Motor neuron (in vitro differentiated cells): ENCODE measurements around the gene EIF3J. TPM values are rescaled to one million over a fixed set of nuclear protein-coding genes. Genes with fewer than 3 reads are reported as not detected.
"Not testable (repeated sequence)": the region's sequence is repeated elsewhere in the genome, so short reads cannot be mapped to it uniquely, and the experiment has no call there.

Experiments used
- ATAC-seq, 8 experiments: fragments of 200-7000 bp; cut with Tn5 transposase; replicated peaks in 6 of 8; 2 replicates each; pipeline ENCODE4 v1.8.0; 2021; ENCODE audit warnings: mild to moderate bottlenecking in 8 of 8, moderate library complexity in 8 of 8
- H3K27ac ChIP-seq, 2 donors: fragments of 250-450 bp; sonication (Bioruptor Pico); 2 replicates each; pipeline ENCODE4 v1.9.0; 2021; ENCODE audit warnings: antibody characterized with exemption in 2 of 2, mild to moderate bottlenecking in 2 of 2, moderate library complexity in 1 of 2
- H3K4me1 ChIP-seq, 2 donors: fragments of 250-450 bp; sonication (Bioruptor Pico); replicated peaks in 1 of 2; 2 replicates each; pipeline ENCODE4 v1.6.1; 2021; ENCODE audit warnings: antibody characterized with exemption in 2 of 2, mild to moderate bottlenecking in 2 of 2, moderate library complexity in 1 of 2
- H3K4me3 ChIP-seq, 5 donors: fragments of 250-450 bp; sonication (Bioruptor Pico); 2 replicates each; pipeline ENCODE4 v1.9.0; 2021; ENCODE audit warnings: antibody characterized with exemption in 5 of 5, mild to moderate bottlenecking in 5 of 5, moderate library complexity in 4 of 5
- WGBS, 10 experiments: fragments of 450-650 bp; shearing (Covaris generic); methylation state at CpG; one replicate each; pipeline ENCODE4 v1.0.0; 2022; 5-methylcytosine and 5-hydroxymethylcytosine counted together
- in situ Hi-C, 9 experiments: fragments of 400-800 bp; cut with MboI; loops; one replicate each; pipeline ENCODE4 v1.15.0; 2021; ENCODE audit warnings: low sequenced_read_pairs in 9 of 9, low pct_unique_long_range_greater_than_20kb in 2 of 9; ENCODE audit not compliant: unreplicated experiment in 9 of 9
- total RNA-seq, 8 experiments: library from RNA; unstranded; fragments of 300-600 nt; gene quantifications; 2 replicates each; pipeline versions ENCODE4 v1.2.3 to v1.2.4, GENCODE V29; 2022

Gene EIF3J
- total RNA-seq, 8 experiments from 2014 or later: 37.5 to 100 (median 54.7) TPM

- Histone ChIP-seq H3K4me1 (no peaks in the 10 kb centered on the region), H3K27ac (no peak overlapping the region), H3K4me3 (no peak overlapping the region)
- in situ Hi-C loops: no loop called here
- WGBS, 10 experiments: 30 to 100% (median 82%) methylated on average over 2 to 10 of the region's 10 CpGs
- ATAC-seq: no peak
Measured at GRCh38 chr15:44529864-44530604, 6.9 kb upstream of the EIF3J start.

DNA sequence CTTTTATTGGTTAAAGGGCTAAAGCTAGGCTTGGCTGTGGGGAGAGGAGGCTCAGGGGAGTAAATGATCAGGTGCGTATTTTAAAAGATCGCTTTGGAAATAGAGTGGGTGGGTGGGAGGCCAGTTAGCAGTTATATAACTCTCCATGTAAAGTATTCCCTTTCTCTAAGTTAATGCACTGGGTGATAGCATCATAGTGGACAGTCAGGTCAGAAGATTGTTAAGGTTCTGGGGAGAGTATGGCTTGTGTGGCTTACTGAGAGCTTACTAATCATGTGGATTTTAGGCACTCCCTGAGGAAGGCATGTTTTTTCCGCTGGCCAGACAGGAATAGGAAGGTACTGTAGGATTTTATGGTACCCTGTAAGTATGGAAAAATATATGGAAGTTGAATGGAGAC, 6.3 kb upstream of the EIF3J start:
- H3K4me1 ChIP-seq: peaks cover 5% of the 10 kb centered on the region in 2 donors
- no peak overlapping the region for H3K4me3 ChIP-seq
- in situ Hi-C loops: no loop called here
- ATAC-seq: no peak
- no peak overlapping the region for H3K27ac ChIP-seq
- 94 to 100% (median 100%) methylated on average over 1 to 3 of the region's 3 CpGs; no CpG with 5 or more reads in 2 of the 10 experiments for WGBS, 10 experiments

- H3K27ac ChIP-seq, H3K4me3 ChIP-seq, ATAC-seq, in situ Hi-C loops, H3K4me1 ChIP-seq: not testable (repeated sequence)
- 93 to 100% methylated on average over 1 to 2 of the region's 5 CpGs; no CpG with 5 or more reads in 8 of the 10 experiments for WGBS, 10 experiments
Measured at GRCh38 chr15:44532275-44532674, 4.7 kb upstream of the EIF3J start.

DNA sequence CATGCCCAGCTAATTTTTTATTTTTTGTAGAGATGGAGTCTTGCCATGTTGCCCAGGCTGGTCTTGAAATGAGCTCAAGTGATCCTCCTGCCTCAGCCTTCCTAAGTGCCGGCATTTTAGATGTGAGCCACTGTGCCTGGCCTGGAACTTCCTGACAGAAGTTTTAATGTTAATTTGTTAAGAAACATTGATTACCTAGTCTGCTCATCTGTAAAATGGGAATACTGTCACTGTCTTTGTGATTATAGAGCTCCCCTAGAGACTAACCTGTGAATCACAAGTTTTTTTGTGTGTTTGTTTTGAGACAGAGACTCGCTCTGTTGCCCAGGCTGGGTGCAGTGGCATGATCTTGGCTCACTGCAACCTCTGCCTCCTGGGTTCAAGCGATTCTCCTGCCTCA, 4.3 kb upstream of the EIF3J start:
- in situ Hi-C loops: no loop called here

DNA sequence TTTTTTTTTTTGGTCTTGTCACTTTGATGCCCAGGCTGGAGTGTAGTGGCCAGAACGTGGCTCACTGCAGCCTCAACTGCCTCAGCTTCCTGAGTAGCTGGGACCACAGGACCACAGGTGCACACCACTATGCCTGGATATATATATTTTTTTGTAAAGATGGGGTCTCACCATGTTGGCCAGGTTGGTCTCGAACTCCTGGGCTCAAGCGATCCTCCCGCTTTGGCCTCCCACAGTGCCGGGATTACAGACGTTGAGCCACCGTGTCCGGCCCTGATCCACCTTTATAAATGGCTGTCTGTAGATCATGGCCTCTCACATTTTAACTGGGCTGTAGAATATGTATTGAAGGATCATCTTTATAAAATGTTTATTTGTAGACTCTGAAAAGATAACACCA, 1.9 kb upstream of the EIF3J start:
- no peak overlapping the region for H3K4me3 ChIP-seq
- peaks cover 8 to 13% of the 10 kb centered on the region in 2 donors for H3K4me1 ChIP-seq
- H3K27ac ChIP-seq: no peak overlapping the region
- WGBS, 10 experiments: 79 to 100% (median 98%) methylated on average over 1 to 8 of the region's 8 CpGs; no CpG with 5 or more reads in 3 of the 10 experiments
- in situ Hi-C loops: no loop called here
- ATAC-seq: no peak

More for the DNA sequence above, 4.3 kb upstream of the EIF3J start:
- H3K4me1 ChIP-seq: peaks cover 5% of the 10 kb centered on the region in 2 donors
- H3K27ac ChIP-seq: no peak overlapping the region
- H3K4me3 ChIP-seq: no peak overlapping the region
- no peak for ATAC-seq
- 80 to 100% (median 100%) methylated on average over 1 to 3 of the region's 3 CpGs; no CpG with 5 or more reads in 4 of the 10 experiments for WGBS, 10 experiments

DNA sequence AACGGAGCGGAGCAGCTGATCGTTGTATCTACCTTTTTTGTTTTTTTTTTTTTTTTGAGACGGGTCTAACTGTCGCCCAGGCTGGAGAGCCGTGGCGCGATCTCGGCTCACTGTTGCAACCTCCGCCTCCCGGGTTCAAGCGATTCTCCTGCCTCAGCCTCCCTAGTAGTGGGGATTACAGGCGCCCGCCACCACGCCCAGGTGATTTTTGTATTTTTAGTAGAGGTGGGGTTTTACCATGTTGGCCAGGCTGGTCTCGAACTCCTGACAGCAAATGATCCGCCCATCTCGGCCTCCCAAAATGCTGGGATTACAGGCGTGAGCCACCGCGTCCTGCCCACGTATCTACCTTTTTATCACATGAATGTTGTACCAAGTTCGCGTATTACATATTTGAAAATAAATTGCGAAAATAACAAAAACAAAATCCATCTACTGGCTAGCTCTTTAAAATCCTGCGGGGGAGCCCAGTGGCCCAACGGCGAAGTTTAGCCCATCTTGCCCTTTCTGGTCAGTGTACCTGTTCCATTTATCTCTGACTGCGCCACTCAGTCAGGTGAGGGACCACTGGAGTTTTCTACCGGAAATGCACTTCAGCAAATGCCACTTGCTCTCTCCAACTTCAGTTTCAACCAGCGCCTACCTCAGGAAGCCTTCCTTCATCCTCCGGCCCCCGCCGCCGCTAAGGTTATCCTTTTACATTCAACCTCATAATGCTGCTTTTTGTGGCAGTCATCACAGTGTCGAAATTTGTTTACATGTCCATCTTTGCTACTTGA, 1.2 kb upstream of the EIF3J start:
- Histone ChIP-seq H3K4me1 (peaks cover 8 to 13% of the 10 kb centered on the region in 2 donors), H3K27ac (peak overlapping the region; percentile 89 to 94), H3K4me3 (peak overlapping the region; percentile 73 to 96 (median 92))
- ATAC-seq: no peak
- 0 to 90% (median 44%) methylated on average over 1 to 26 of the region's 36 CpGs for WGBS, 10 experiments
- in situ Hi-C loops: no loop called here

DNA sequence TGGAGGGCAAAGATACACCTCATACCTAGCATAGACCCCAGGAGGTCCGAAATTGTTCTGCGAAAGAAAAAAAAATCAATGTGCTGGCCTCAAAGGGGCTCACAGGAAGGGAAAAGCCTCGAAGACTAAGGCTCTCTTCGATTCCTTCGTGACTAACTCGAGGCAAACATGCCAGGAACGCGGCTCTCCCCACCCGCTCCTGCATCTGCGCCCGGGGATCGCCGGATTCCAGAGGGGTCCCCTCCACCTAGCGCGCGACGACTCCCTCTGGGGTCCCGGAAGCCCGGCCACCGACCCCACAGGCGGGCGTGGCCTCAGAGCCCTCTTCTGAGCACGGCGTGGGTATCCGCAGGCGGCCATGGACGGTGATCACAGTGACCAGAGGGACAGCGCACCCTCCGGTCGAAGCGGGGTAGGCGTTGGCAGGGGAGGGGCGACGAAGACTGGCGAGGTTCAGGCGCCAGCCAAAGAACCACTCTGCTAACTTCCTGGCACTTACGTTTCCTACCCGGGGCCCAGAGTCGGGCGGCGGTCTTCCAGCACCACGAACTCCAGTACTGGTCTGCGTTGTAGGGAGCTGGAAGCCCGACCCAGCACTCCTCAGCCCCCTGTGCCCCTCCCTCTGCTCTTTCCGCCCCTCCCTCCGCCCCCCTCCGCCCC, 515 bp upstream of the EIF3J start:
- in situ Hi-C loops: no loop called here
- WGBS, 10 experiments: 0 to 1% (median 0%) methylated on average over 1 to 14 of the region's 47 CpGs; no CpG with 5 or more reads in 2 of the 10 experiments
- H3K4me3 ChIP-seq: peak overlapping the region; percentile 73 to 96 (median 92)

DNA sequence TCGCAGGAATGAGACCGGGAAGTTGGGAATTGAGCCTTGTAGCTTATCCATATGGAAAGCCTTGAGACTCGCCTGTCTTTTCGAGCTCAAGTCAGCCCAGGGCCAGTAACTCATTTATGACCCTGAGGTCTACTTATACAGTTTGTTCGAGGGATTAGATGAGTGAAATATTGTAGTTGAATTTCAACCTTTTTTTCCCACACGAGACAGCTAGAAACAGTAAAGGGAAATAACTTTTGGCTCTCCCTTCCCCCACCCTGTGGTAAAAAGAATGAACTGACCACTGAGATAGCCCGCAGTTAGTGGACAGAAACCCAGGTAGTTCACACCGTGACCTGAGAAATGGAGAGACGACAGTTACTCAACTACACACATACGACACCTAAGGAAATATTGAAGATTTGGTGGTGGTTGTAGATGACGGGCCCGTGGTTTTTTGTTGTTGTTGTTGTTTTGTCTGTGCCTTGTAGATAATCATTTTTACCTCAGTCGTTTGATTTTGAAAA, 841 bp downstream of the EIF3J start:
- ATAC-seq: no peak
- Histone ChIP-seq H3K4me3 (peak overlapping the region; percentile 73 to 96 (median 92)), H3K4me1 (peaks cover 8 to 13% of the 10 kb centered on the region in 2 donors), H3K27ac (peak overlapping the region; percentile 89 to 94)
- in situ Hi-C loops: no loop called here
- 2 to 50% (median 15%) methylated on average over 1 to 11 of the region's 13 CpGs for WGBS, 10 experiments

More for the DNA sequence above, 515 bp upstream of the EIF3J start:
- peak; percentile 70 to 90 (median 87) for ATAC-seq
- H3K4me1 ChIP-seq: peaks cover 8 to 13% of the 10 kb centered on the region in 2 donors
- peak overlapping the region; percentile 89 to 94 for H3K27ac ChIP-seq

DNA sequence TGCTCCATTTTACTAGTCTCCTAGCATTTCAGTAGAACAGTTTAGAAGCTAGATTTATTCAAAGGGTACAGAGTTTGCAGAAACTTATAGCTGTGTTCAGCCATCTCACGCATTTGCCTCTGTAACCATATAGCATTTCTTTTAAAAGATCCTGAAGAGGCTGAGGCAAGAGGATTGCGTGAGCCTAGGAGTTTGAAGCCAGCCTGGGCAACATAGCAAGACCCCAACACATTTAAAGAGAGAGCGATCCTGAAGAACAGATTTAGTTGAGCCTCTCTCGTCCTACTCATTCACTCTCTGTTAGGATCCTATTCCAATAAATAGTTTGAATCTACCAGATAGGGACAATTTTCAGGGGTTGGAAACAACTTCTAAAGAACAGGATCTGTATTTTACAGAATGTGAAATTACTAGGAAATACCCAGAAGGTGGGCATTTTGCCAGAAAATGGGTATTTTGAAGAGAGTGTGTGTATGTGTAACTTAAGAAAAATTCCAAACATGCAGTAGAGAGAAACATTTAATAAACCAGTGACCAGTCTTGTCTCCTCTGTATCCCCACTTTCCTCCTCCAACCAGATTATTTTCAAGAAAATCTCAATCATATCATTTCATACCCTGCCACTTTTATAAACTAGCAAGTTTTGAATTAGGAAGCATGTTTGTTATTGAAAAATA, 4.5 kb downstream of the EIF3J start:
- no peak for ATAC-seq
- in situ Hi-C loops: no loop called here
- Histone ChIP-seq H3K27ac (no peak overlapping the region), H3K4me3 (no peak overlapping the region), H3K4me1 (peaks cover 3 to 9% of the 10 kb centered on the region in 2 donors)
- WGBS, 10 experiments: 80 to 100% (median 100%) methylated on average over 1 to 4 of the region's 4 CpGs; no CpG with 5 or more reads in 1 of the 10 experiments

GRCh38 chr15:44542596-44542995, 5.6 kb downstream of the EIF3J start:
- no peak for ATAC-seq
- H3K4me3 ChIP-seq: no peak overlapping the region
- H3K4me1 ChIP-seq: peaks cover 3 to 9% of the 10 kb centered on the region in 2 donors
- in situ Hi-C loops: no loop called here
- no peak overlapping the region for H3K27ac ChIP-seq

DNA sequence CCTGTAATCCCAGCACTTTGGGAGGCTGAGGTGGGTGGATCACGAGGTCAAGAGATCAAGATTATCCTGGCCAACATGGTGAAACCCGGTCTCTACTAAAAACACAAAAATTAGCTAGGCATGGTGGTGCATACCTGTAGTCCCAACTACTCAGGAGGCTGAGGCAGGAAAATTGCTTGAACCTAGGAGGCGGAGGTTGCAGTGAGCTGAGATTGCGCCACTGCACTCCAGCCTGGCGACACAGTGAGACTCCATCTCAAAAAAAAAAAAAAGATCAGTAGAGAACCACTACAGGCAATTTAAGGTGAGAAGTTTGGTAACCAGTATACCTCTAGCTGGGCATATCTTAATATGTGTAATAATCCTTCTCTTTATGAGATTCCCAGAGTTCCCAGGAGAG, 7.8 kb downstream of the EIF3J start:
- peak in 1 of 8 experiments; percentile 20 for ATAC-seq
- in situ Hi-C loops, H3K27ac ChIP-seq, H3K4me1 ChIP-seq, H3K4me3 ChIP-seq: not testable (repeated sequence)
- WGBS, 10 experiments: 80 to 100% (median 92%) methylated on average over 2 to 4 of the region's 5 CpGs; no CpG with 5 or more reads in 4 of the 10 experiments

GRCh38 chr15:44545913-44546802, 9.2 kb downstream of the EIF3J start:
- H3K27ac ChIP-seq: no peak overlapping the region
- ATAC-seq: peak in 4 of 8 experiments; percentile 13 to 49 (median 23)
- WGBS, 10 experiments: 67 to 100% (median 79%) methylated on average over 1 to 5 of the region's 5 CpGs
- in situ Hi-C loops: no loop called here
- H3K4me3 ChIP-seq: no peak overlapping the region
- peaks cover 0 to 2% of the 10 kb centered on the region in 2 donors for H3K4me1 ChIP-seq
